Lung microvascular endothelial cell (primary cell): ENCODE data around the gene ZNF518B. TPM values are rescaled to one million over a fixed set of nuclear protein-coding genes. Genes with fewer than 3 reads are reported as not detected.

Experiments
- DNase-seq, 2 donors: peaks; one replicate each; pipeline versions ENCODE4 v3.0.0 to v3.0.0-alpha.2; 2010; ENCODE audit warnings: low read depth in 2 of 2
- total RNA-seq: library from RNA; depleted of rRNA; stranded (reverse); fragments of >200 nt; gene quantifications from 2 replicates; pipeline ENCODE4 v1.2.1, GENCODE V29; 2014

ZNF518B gene, protein sequence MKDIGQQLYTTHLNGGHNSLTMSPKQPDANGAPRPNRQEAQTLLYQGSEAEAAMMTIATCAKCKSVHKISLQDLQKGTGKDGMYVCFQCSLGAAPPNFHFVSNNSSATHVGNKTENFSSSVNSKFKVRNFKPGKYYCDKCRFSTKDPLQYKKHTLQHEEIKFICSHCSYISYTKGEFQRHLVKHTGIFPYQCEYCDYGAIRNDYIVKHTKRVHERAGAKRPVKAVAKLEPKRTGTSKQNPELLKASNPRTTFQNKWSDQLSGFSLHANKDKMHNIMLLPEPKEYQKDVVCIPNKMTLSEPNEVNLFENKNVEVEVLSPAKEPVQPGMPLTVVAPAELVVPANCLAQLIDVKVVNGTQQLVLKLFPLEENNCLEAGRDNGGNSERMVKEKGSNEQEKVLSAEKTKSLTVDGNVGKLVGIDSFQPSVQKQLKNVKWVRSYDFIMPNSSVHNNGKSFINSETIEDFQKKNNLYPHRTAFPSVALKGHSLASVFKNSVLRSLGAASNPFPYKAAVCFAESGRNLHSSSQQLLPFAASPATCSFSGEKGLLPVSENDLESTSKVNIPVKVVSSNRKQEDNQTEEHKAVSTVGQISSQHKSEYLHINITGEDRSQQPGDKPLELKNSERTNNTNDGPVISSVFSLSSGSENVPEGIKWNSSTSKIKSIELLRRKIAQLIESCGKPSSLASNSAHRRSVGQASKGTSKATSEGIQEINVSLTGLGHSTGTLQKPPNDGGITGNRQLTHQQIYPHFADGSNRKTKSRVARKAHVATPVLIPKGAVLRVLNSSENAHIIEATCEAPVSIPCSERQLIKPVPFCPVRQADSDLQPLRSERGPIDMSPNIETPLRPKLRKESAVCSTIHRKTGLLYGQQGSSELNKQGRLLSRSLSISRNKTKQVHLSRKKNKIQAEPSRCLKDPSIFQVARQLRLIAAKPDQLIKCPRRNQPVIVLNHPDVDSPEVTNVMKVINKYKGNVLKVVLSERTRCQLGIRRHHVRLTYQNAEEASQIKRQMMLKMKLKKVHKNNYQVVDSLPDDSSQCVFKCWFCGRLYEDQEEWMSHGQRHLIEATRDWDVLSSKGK
- 18.1 and 19.2 TPM in 2 replicates for total RNA-seq

- DNase-seq: peak; percentile 68 to 79
Observed at GRCh38 chr4:10457255-10457801, at the start of gene ZNF518B. Gene ZNF518B, minus strand, starts transcription at chr4:10457426. Its CDS starts 11,098 bp downstream, at chr4:10446328.

DNA sequence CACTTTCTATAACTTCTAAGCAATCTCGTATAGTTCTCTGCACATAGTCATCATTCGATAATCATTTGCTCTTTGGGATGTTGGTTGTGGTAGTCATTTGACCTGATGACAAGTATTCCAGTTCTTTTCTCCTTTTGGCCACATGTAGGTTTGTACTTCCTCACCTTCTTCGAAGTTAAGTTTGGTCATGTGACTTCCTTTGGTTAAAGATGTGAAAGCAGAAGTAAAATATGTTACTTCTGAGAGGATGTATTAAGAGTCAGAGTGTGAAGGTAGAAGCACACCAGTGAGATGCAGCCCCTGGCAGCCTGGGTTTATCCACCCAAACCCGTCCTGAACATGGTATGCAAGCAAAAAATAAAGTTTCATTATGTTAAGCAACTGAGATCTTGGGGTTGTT, 48.9 kb upstream of the ZNF518B start:
- DNase-seq: no peak

GRCh38 chr4:10504570-10505179, 47.4 kb upstream of the ZNF518B start:
- DNase-seq: no peak

GRCh38 chr4:10502717-10503116, 45.5 kb upstream of the ZNF518B start:
- DNase-seq: no peak

DNA sequence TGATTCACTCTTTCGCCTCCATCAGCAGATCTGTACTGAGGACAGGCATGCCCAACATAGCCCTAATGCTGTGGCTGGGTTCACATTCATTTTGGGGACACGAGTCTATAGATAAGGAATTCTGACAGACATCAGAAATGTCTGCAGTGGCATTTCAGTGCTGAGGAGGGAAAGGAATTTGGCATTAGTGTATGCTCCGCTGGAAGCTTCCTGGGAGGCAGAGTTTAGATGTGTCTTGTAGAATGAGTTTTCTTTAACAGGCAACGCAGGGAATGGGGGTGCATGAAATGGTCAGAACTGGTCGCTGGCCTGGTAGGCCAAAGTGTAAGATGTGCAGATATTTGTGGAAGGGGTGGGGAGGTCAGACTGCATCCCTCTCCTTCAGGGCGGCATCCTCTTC, 43.5 kb upstream of the ZNF518B start:
- no peak for DNase-seq

DNA sequence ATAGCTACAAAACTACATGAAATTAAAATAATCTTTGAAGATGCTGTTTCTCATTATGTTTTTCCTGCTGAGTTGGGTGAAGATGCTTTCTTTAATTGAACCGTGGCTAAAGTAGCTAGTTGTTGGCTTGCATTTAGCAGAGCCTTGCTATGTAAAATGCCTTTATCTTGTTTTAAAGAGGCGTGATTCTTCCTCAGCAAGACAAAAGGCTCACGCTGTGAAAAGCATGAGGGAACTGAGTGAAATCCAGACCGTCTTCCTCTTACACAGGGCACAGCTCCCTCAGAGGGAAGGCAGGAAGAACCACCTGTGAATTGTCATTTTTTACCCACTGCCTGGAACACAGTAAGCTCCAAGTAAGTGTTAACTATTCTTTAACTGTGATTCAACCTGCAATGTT, 39.0 kb upstream of the ZNF518B start:
- DNase-seq: no peak

DNA sequence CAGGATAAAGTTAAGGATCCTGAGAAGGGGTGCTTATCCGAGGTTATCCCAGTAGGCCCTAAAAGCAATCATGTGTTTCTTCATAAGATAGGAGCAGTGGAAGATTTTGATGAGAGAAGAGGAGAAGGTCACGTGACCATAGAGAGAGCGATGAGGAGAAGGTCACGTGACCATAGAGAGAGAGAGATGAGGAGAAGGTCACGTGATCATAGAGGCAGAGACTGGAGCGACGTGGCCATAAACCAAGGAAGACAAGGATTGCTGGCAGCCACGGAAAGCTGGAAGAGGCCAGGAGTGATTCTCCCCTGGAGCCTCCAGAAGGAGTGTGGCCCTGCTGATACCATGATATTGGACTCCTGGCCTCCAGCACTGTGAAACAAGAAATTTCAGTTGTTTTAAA, 38.4 kb upstream of the ZNF518B start:
- no peak for DNase-seq

DNA sequence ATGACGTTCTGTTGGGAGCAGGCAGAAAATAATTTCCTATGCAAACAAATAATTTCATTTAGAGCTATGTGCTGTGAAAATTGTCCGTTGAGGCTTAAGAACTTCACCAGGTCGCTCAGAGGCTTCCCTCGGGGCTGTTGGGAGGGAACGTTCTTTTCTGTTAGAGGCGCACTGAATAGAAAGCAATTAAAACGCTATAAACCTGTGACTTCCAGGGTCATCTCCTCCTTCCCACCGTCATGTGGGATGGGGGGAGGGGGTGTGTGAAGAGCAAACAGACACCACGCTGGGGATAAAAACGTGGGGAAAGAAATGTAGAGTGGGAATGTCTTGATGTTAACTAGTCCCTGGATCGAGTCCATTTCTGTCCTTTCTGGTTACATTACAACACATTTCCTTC, 35.2 kb upstream of the ZNF518B start:
- DNase-seq: no peak

DNA sequence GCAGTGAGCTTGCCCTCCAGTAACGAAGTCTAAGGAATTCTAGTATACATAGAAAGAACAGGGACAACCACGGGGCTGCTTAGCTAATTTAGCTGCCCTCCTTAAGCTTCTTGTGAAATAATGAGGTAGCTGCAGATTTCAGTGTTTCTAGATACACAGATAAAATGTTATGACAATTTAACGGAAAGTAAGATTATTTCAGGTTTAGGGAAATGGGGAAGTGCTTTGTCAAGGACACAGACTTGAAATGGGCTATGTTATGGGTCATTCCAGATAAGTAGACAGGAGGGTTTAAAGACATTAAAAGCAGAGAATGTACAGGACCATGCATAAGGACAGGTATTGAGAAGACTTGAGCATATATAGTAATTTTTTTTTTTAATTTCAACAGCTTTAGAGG, 34.2 kb upstream of the ZNF518B start:
- DNase-seq: no peak

DNA sequence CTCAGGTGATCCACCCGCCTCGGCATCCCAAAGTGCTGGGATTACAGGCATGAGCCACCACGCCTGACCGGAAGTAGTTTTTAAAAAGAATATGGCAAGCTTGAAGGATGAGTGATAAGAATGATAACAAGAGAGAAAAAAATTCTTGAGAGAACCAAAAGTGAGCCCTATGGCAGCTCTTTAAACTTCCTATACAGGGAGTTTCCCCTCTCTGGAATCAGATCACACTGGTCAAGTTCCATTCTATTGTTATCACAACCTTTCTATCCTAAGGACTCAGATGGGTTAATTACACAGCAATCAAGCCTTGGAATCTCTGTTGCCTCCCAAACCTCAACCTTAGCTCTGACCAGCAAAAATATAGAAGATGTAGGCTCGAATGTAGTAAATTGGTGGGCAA, 33.8 kb upstream of the ZNF518B start:
- DNase-seq: no peak

GRCh38 chr4:10482913-10483312, 25.7 kb upstream of the ZNF518B start:
- DNase-seq: no peak

DNA sequence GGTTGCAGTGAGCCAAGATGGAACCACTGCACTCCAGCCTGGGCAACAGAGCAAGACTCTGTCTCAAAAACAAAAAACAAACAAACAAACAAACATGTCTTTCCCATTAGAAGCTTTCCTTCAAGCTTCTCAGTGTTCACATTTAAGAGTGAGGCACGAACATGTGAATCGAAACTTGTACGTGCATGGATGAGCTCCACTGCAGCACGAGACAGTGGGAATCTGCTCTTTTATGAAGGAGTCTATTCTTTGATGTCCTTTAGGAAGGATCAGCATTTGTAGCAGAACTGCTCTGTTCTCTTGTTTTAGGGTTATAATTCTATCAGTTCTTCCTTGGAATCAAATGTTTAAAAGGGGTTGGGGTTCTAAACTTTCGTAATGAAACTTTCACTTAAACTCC, 23.4 kb upstream of the ZNF518B start:
- DNase-seq: no peak

DNA sequence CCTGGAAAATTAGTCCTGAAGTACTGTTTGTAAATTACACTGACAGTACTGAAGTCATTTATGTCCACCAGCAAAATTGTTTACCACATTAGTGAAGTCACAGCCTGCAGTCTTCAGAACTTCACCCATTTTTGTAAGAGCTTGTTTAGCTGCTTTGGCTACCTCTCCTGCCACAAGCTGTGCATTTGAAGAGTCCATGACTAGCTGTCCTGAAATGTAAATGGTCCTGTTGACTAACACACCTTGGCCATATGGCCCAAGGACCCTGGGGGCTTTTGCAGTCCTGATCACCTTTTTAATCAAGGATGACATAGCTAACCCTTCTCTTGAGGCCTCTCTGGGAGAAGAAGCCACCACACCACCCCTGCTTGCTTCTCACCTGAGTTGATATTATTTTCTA, 21.4 kb upstream of the ZNF518B start:
- no peak for DNase-seq

DNA sequence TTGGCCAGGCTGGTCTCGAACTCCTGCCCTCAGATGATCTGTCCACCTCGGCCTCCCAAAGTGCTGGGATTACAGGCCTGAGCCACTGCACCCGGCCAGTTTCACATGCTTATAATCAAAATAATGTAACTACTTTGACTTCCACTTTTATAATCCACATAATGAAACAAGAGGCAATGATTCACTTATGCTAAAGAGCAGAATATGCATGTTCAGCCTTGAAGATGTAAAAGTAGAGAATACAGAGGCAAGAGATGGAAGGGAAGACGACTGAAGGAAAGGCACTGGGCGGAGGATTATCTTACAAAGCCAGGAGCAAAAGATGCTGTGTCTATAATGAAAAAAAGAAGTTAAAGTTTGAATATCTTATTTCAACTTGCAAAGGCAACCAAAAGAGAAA, 13.3 kb upstream of the ZNF518B start:
- no peak for DNase-seq

- no peak for DNase-seq
Observed at GRCh38 chr4:10466161-10466560, 8.9 kb upstream of the ZNF518B start.

DNA sequence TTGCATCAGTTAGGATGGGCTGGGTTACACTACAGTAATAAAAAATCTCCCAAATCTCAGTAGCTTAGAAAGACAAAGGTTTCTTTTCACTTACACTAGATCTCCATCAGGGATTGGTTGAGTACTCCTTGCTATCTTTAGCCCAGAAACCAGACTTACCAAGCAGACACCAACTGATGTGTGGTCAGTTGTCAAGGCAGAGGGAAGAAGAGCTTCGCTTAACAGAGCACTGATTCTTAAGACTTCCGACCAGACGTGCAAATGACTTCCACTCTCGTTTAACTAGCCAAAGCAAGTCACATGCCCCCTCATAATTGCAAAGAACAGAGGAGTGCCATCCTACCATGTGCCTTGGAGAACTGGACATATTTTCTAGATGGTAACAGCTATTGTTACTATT, 5.7 kb upstream of the ZNF518B start:
- DNase-seq: no peak

DNA sequence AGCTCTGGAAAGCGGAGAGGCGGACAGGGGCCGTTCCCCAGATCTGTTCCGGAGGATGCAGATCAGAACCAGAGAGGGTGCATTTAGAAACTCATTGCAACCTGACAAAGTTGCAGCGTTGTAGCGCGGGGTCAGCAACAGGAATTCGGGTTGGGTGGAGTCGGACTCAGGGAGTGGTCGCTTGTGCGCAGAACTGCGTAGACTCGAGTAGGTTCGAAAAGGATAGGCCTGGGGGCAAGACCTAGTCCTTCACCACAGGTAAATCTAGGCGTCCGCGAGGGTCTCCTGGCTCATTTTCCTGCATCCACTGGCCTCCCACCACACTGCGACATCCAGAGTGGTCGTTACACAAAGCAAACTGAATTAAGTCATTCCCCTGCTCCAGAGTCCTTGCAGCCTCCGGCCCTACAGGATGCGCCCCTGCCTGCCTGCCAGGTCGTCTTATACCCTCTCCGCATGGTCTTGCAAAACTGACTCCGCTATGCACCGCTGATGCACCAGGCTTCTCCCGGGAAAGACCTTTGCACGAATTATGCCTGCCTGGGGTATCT, 4.7 kb upstream of the ZNF518B start:
- no peak for DNase-seq

DNA sequence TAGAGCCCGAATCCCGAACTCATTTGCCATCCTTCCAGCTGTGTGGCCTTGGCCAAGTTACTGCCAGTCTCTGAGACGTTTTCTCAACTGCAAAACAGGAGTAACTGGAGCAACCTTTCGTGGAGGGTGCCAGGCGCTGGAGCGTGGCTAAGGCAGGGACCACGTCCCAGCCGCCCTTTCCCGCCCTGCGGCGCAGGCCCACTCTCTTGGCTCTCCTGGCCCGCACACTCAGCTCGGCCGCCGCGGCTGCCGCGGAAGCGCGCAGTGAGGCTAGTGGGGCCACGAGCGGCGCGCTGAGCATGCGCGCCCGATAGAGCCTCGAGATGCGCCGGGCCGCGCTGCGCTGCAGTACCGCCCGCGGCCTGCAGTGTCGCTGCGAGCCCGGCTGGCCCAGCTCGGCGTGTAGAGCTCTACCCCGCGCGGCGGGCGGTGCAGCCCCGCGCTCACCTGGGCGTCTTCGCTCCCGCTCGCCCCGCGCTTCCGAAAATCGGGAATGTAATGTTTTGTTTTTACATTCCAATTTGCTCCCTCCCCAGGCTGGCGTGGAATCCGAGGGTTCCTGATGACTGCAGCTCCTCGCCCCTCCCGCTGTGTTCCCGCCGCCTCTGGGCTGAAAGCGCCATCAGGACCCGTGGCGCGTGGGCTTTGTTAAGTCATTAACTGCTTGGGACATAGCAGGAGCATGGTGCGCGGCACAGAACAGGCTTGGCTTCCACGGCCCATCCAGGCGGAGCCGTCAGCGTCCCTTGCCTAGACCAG, 4.0 kb upstream of the ZNF518B start:
- DNase-seq: peak; percentile 47 to 77

GRCh38 chr4:10460313-10461047, 3.3 kb upstream of the ZNF518B start:
- DNase-seq: no peak

DNA sequence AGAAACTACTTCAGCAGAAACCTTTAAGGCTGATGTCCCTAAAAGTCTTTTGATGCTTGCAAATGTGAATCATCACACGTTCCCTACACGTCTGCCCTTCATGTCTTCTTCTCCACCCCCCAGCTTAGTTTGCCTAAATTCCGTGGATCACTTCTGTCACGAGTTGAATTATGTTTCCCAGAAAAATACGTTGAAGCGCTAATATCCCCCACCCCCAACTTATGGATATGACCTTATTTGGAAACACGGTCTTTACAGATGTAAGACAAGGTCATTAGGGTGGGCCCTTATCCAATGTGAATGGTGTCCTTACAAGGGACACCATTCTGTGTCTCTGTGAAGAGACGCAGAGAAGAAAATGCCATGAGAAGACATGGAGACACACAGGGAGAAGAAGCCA, 2.1 kb upstream of the ZNF518B start:
- DNase-seq: no peak
